GM12801 (cell line): Measurements from ENCODE around the gene GLIPR1L1.

Source experiments
- CTCF ChIP-seq: IDR thresholded peaks from one replicate; pipeline ENCODE4 v1.5.1; 2011; ENCODE audit warnings: control low read depth; ENCODE audit not compliant: insufficient read length; ENCODE audit errors: extremely low read depth

GLIPR1L1 gene

GRCh38 chr12:75350413-75350812, 15.9 kb downstream of the GLIPR1L1 start:
- no peak for TF ChIP-seq CTCF

GRCh38 chr12:75354011-75354410, 19.5 kb downstream of the GLIPR1L1 start:
- TF ChIP-seq CTCF: no peak

GRCh38 chr12:75360920-75361319, 26.4 kb downstream of the GLIPR1L1 start:
- TF ChIP-seq CTCF: no peak

GRCh38 chr12:75361408-75361807, 26.9 kb downstream of the GLIPR1L1 start:
- no peak for TF ChIP-seq CTCF

GRCh38 chr12:75364919-75365318, 30.4 kb downstream of the GLIPR1L1 start:
- no peak for TF ChIP-seq CTCF

GRCh38 chr12:75366629-75367028, 32.2 kb downstream of the GLIPR1L1 start:
- no peak for TF ChIP-seq CTCF

GRCh38 chr12:75374971-75375370, 40.5 kb downstream of the GLIPR1L1 start:
- no peak for TF ChIP-seq CTCF

GRCh38 chr12:75378354-75378753, 43.9 kb downstream of the GLIPR1L1 start:
- no peak for TF ChIP-seq CTCF
